NCI-H226 (cell line): ENCODE results near the gene CXXC4.

ENCODE experiments used
- DNase-seq: peaks from one replicate; pipeline ENCODE4 v3.0.0-alpha.2; 2015

CXXC4 gene

GRCh38 chr4:104488151-104488550 lies 6.5 kb downstream of the CXXC4 start:
- DNase-seq: no peak

DNA sequence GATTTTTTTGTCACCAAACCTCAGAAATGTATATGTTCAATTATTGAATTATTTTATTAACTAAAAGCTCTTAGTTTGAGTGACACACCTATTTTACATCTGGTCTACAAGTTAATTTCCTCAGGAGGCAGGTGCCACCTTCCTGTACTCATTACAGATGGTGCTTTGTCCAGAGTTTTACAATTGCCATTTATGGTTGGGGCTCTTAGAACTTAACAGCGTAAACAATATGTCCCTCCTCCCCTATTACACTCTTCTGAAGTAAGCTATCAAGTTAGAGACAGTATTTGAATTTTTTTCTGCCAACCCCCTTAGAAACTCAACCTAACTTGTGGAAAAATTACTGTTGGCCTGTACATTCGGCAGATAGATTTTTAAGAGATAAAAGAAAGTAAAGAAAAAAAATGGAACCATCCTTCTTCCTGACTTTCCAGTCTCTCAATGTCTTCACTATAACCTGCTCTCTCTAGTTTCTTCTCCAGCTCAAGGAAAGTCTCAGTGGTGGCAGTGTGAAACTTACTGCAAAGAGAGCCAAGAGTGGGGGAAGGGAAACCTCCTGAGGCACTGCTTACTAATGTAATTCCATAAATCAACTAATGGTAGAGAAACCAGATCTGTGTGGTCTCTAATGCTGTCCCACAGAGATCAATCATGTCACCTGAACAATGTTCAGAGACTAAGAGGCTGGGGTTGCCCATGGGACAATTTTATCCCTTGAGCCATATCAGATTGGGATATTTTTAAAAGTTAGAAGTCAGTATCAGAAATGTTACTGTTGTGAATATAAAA lies 7.8 kb downstream of the CXXC4 start:
- no peak for DNase-seq

DNA sequence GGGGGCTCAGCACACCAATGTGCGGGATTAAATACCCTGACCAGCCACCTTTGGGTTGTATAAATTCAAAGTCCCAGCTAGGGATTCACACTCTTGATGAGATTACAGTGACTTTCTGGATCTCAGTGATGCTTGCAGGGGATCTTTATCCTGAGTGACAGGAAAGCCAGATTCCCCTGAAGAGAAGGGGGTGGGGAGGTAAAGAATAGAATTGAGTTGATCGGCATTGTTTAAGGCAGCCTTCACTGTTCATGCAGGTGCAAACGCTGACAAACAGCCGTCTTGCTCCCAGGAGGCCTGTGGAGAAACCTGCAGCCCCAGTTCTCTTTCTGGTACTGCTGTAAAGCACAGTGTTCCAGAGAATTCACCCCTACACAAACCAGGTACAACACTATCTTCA lies 19.0 kb downstream of the CXXC4 start:
- DNase-seq: no peak

GRCh38 chr4:104472766-104473165 lies 21.9 kb downstream of the CXXC4 start:
- DNase-seq: no peak

GRCh38 chr4:104470770-104471169 lies 23.9 kb downstream of the CXXC4 start:
- no peak for DNase-seq

DNA sequence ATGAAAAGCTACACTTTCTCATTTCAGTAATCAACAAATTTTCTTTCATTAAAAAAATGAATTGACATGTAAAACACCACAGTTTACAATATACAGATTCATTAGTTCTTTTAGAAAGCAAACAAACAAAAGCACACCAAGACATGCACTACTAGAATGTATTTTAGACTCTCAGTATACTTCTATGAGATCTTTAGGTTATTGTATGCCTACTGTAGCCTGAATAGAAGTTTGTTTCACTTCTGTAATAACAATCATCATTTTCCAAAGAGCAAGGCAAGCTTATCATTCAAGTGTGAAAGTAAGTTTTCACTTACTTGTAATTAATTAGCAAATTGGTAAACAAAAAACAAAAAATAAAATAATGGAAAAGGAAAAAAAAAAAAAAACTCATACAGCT lies 24.9 kb downstream of the CXXC4 start:
- DNase-seq: no peak

- DNase-seq: no peak
These were observed 29.1 kb downstream of the CXXC4 start for GRCh38 chr4:104465619-104466018.

DNA sequence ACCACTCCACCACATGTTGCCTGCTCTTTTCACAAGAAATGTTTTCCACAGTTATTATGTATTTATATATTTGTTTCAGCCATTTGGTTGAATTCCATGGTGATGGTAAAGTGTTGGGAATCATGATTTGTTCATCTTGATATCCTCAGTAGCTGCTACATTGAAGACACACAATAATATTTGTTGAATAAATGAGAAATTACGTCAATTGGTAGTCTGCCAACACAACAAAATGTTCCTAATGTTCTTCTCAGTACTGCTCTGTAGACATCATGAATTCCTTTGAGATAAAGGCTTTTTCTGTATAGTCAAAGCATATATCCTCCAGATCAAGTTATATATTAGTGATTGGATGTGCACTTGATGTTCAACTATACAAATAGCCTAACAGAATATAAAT lies 29.5 kb downstream of the CXXC4 start:
- no peak for DNase-seq

DNA sequence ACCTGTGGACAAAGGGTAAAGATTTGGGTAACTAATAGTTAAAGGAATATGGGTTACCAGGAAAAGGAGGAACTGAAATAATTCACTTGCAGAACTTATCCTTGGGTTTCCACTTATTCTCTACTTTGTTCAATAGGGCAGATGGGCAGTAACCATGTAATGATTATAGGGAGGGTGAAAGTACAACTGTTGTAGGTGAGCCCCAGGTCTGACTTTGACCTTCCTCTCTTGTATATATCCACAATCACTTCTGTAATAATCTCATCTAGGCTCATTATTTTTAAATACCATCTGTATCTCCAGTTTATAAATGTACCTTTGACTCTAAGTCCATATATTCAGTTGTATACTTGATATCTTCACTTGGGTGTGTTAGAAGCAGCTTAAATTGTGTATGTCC lies 32.1 kb downstream of the CXXC4 start:
- DNase-seq: no peak

DNA sequence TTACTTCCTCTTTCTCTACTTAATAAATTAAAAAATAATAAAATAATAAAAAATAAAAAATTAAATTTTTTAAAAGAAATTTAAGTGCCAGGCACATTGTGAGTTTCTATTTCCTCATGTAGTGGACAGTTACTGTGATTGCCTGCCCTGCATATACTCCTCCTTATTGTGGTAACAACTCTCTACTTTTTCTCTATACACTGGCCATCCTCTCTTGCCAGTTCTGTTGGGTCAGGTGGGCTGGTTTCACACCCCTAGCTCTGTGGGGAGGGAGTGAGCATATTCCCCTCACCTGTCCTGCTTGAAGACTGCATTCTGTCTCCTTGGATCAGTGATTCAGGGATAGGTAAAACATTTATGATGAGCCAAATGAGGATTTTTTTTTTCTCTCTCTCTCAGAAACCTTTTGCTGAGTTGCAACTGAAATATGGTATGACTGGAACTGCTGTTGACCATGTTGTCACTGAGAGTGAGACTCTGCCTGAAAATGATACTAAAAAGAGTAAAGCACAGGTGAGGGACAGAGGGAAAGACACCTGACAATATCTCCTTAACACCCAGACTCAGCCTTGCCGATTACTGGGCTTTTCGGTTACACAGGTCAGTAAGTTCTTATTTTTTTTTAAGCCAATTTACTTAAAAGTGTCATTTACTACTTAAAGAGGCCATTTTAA lies 37.2 kb downstream of the CXXC4 start:
- DNase-seq: no peak

DNA sequence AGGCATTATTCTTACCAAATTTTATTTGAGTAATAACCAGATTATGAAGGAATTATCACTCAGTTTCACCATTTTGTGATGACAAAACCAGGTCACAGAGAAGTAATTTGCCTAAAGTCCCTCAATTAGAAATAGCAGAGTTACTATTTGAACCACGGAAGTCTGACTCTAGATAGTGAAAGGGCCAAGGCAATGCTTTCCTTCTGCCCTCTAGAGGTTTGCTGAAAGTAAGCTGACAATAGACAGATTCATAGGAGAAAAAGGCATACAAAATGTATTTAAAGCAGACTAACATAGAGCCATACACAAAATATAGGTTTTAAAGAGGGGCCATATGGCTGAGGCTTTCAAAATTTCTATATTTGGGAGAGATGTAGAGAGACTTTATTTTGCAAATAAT lies 43.1 kb downstream of the CXXC4 start:
- DNase-seq: no peak

GRCh38 chr4:104449537-104449936 lies 45.2 kb downstream of the CXXC4 start:
- no peak for DNase-seq

- no peak for DNase-seq
These were observed 47.4 kb downstream of the CXXC4 start for GRCh38 chr4:104447294-104447693.

DNA sequence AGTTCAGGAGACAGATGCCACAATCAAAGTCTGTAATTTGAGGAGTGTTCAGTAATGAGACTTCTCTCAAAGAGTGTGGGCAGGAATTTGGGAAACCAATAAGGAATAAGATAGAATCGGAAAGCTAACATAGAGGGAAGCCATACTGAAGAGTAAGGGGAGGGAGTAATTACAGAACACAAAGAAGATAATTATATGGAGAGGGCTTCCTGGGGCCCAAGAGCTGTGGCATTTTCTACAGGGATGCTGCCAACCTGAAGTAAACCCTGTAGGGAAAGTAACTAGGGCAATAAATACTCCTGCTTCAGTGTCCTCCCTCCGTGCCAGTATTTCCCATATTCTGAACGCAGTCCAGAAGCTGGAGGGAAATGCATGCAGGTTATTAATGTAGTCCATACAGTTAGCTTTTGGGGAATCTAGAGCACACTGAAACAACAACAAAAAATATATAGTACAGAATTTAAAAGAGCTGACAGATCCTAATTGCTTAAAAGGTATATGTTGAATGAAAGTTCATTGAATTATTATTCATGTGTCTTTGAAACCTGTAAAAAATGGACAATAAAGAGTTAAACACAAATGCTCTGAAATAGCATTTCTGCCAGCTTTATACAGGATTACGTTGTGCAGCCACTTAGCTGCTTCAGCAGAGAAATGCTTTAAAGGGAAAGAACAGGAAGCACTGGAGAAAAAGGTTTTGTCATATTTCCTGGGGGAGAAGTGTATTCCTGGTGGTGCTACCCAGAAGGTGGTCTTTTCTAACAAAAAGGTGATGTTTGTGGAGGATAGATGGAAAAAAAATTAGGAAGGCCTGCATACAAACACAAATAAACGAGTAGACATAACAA lies 48.0 kb downstream of the CXXC4 start:
- no peak for DNase-seq

- DNase-seq: no peak
These were observed 50.0 kb downstream of the CXXC4 start for GRCh38 chr4:104444685-104445084.

DNA sequence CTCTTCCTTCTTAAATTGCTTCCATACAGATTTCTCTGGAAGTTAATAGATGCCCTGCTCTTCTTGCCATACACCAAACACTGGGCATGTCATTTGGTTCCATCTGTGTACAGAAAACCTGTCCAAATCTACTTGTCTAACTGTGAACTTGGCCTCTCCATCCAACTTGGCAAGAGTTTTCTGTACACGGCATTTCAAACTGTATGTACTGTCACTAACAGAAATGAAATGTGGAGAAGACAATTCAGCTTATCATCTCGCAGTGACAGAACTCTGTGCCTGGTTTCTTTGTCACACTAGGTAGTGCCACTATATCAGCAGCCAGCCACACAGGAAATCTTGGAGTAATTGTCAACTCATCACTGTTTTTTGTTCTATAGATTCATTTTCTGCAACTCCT lies 58.2 kb downstream of the CXXC4 start:
- no peak for DNase-seq

DNA sequence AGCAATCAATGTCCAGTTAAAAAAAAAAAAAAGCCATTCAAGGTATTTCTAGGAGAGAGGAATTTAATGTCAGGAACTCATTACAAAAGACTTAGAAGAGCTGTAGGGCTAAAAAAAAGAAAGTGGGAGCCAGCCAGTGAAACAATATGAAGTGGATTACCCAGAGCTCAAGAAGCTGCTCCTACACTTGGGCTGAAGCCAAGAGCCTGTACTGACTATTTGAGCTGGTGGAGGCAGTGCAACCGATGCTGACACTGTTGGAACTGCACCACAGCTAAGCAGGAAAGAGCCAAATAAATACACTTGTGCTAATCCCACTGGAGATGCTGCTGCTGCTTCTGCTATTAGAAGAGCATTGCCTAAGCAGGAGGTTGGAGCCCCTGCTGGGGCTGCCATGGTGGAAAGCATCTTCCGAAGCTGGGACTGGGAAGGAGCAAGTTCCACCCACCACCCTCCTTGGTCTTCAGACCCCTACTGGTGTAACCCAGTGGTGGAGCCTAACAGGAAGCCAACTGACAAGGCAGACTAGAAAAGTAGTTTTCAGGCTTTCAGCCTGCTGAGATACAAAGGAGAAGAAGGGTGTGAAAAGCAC lies 65.4 kb downstream of the CXXC4 start:
- no peak for DNase-seq

- DNase-seq: no peak
These were observed 68.7 kb downstream of the CXXC4 start for GRCh38 chr4:104425948-104426347.

- no peak for DNase-seq
These were observed 69.7 kb downstream of the CXXC4 start for GRCh38 chr4:104424989-104425388.

GRCh38 chr4:104424475-104424941 lies 70.2 kb downstream of the CXXC4 start:
- DNase-seq: no peak

GRCh38 chr4:104421566-104421965 lies 73.1 kb downstream of the CXXC4 start:
- no peak for DNase-seq

DNA sequence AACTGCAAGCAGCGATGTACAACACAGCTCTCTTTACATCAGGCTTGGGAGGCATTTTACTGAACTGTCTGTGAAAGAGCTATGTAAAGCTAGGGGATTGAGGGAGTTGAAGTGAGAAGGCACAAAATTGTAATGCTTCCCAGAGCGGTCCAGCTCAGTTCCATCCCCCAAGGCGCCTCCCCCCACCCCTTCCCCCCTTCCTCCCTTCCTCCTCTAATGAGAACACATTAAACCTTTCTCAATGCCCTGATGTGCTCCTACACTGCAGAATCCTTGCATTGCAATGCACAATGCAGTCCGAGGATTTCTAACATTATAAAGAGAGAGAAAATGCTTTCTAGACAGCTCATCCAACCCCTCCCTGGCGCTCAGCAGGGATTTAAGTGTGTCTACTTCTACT lies 73.9 kb downstream of the CXXC4 start:
- DNase-seq: no peak
